Measurements from ENCODE around the gene PREP. TPM values are rescaled to one million over a fixed set of nuclear protein-coding genes. Genes with fewer than 3 reads are reported as not detected.

The PREP gene
- total and polyA plus RNA-seq, 2 experiments from 2014 or later = 27.2 to 30.3 TPM

DNA sequence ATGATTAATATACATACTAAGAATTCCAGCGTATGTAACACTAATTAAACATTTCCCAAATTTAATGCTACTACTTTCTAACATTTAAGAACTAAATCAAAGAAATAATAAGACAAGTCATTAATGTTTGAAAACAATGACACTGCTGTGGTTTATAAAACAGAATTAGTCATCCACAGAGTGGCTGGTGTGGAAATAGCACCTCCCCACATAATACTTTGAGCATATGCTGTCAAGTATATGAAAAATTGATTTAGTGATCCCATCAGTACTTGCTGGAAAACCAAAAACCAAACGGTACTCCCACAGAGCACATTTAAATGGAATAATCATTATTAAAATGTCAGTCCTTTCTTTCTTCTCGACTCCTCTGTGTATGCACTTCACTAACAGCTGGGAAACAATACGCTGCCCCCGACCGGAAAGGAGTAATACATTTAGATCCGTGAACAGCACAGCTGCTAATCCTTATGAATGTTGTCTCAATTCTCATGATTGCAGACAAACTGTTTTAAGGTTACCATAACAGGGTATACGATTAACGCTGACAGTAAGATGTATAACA lies 78.4 kb downstream of the PREP start:
- H3K9me2 ChIP-seq (replicated peaks; ENCODE audit: insufficient read depth) = no peaks in the 10 kb centered on the region
- TF ChIP-seq EZH2 (IDR thresholded peaks at IDR 0.05; ENCODE audit: borderline replicate concordance) (no peak), EZH2phosphoT487 (IDR thresholded peaks at IDR 0.05; ENCODE audit: low read depth, severe bottlenecking, unreplicated experiment) (no peak)
- TF ChIP-seq, protein P1, sequence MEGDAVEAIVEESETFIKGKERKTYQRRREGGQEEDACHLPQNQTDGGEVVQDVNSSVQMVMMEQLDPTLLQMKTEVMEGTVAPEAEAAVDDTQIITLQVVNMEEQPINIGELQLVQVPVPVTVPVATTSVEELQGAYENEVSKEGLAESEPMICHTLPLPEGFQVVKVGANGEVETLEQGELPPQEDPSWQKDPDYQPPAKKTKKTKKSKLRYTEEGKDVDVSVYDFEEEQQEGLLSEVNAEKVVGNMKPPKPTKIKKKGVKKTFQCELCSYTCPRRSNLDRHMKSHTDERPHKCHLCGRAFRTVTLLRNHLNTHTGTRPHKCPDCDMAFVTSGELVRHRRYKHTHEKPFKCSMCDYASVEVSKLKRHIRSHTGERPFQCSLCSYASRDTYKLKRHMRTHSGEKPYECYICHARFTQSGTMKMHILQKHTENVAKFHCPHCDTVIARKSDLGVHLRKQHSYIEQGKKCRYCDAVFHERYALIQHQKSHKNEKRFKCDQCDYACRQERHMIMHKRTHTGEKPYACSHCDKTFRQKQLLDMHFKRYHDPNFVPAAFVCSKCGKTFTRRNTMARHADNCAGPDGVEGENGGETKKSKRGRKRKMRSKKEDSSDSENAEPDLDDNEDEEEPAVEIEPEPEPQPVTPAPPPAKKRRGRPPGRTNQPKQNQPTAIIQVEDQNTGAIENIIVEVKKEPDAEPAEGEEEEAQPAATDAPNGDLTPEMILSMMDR (IDR thresholded peaks at IDR 0.05; ENCODE audit: poor library complexity) = no peak
- WGBS (ENCODE audit: low lambda C conversion rate, missing lambda C conversion rate) = 93% methylated on average over 9 of the region's 9 CpGs
- H3K79me2 ChIP-seq = no peaks in the 10 kb centered on the region
- no peaks in the 10 kb centered on the region for H3K4me1 ChIP-seq (ENCODE audit: insufficient read depth)
- H3K27ac ChIP-seq = no peak overlapping the region
- no peak overlapping the region for H3K4me2 ChIP-seq
- H3K36me3 ChIP-seq (replicated peaks; ENCODE audit: insufficient read depth, low read depth) = no peaks in the 10 kb centered on the region
- no peak for DNase-seq (ENCODE audit: low spot score)
- no peaks in the 10 kb centered on the region for H3K27me3 ChIP-seq
- H2AFZ ChIP-seq = no peak overlapping the region
- H4K20me1 ChIP-seq (ENCODE audit: insufficient read depth, poor library complexity, severe bottlenecking) = no peaks in the 10 kb centered on the region
- no peaks in the 10 kb centered on the region for H3K9me3 ChIP-seq (ENCODE audit: low read depth)
- H3K4me3 ChIP-seq = no peak overlapping the region

DNA sequence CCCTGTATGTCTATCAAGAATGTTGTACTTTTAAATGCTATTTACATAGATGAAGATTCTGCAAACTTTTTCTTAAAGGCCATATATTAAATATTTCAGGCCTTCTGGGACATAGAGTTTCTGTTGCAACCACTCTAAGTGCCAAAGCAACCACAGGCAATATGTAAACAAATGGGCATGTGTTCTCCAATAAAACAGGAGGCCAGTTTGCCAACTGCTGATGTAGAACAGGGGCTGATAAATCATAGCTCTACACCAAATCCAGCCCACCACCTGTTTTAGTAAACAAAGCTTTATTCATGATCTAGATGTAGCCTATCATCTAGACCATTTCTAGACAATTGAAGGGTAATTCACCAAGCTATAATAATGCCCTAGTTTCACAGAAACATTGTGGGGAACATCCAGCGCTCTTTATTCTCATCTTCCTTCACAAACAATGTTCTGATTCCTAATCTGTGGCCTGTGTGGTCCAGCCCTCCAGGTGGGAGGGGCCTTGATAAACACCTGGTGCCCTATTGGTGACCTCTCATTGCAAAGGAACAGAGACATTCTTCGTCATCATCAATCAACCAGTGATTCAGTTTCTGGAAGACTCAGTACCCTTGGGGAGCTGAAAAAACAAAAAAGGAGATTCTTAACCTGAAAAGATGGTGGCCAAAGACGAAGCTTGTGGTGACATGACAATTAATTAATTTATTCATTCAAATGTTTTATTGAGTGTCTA lies 80.2 kb downstream of the PREP start:
- no peak for TF ChIP-seq EZH2 (IDR thresholded peaks at IDR 0.05; ENCODE audit: borderline replicate concordance)
- TF ChIP-seq, protein P1 (IDR thresholded peaks at IDR 0.05; ENCODE audit: poor library complexity) = no peak
- TF ChIP-seq EZH2phosphoT487 (IDR thresholded peaks at IDR 0.05; ENCODE audit: low read depth, severe bottlenecking, unreplicated experiment) = no peak
- WGBS (ENCODE audit: low lambda C conversion rate, missing lambda C conversion rate) = 98% methylated on average over 3 of the region's 3 CpGs
- H3K27me3 ChIP-seq = no peaks in the 10 kb centered on the region
- H3K27ac ChIP-seq = no peak overlapping the region
- no peaks in the 10 kb centered on the region for H3K36me3 ChIP-seq (replicated peaks; ENCODE audit: insufficient read depth, low read depth)
- H4K20me1 ChIP-seq (ENCODE audit: insufficient read depth, poor library complexity, severe bottlenecking) = no peaks in the 10 kb centered on the region
- H2AFZ ChIP-seq = no peak overlapping the region
- no peaks in the 10 kb centered on the region for H3K79me2 ChIP-seq
- H3K4me2 ChIP-seq = no peak overlapping the region
- DNase-seq (ENCODE audit: low spot score) = no peak
- no peaks in the 10 kb centered on the region for H3K4me1 ChIP-seq (ENCODE audit: insufficient read depth)
- H3K4me3 ChIP-seq = no peak overlapping the region
- no peaks in the 10 kb centered on the region for H3K9me3 ChIP-seq (ENCODE audit: low read depth)
- H3K9me2 ChIP-seq (replicated peaks; ENCODE audit: insufficient read depth) = no peaks in the 10 kb centered on the region

DNA sequence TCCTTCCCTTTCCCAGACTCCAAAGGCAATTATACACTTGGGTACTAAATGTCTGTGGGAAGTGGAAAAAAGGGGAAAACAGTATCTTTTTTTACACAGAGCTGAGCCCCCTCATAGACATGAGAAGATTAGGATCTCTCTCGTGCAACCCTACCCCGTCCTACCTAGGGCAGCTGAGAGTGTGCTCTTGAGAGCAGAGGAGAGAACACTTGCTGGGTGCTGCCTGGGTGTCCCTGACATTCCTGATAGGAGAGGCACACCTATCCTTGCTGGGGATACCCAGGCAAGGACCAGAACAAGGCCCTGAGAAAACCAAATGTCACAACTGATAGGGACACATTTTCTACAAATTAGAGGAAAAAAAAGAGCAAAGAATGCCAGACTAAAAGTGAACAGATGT lies 81.2 kb downstream of the PREP start:
- H3K4me2 ChIP-seq = no peak overlapping the region
- no peaks in the 10 kb centered on the region for H3K4me1 ChIP-seq (ENCODE audit: insufficient read depth)
- H3K27me3 ChIP-seq = no peaks in the 10 kb centered on the region
- TF ChIP-seq EZH2phosphoT487 (IDR thresholded peaks at IDR 0.05; ENCODE audit: low read depth, severe bottlenecking, unreplicated experiment) = no peak
- TF ChIP-seq, protein P1 (IDR thresholded peaks at IDR 0.05; ENCODE audit: poor library complexity) = no peak
- no peak for TF ChIP-seq EZH2 (IDR thresholded peaks at IDR 0.05; ENCODE audit: borderline replicate concordance)
- 86% methylated on average over 2 of the region's 2 CpGs for WGBS (ENCODE audit: low lambda C conversion rate, missing lambda C conversion rate)
- H3K27ac ChIP-seq = no peak overlapping the region
- DNase-seq (ENCODE audit: low spot score) = no peak
- no peaks in the 10 kb centered on the region for H3K9me2 ChIP-seq (replicated peaks; ENCODE audit: insufficient read depth)
- no peaks in the 10 kb centered on the region for H3K36me3 ChIP-seq (replicated peaks; ENCODE audit: insufficient read depth, low read depth)
- no peaks in the 10 kb centered on the region for H3K9me3 ChIP-seq (ENCODE audit: low read depth)
- H2AFZ ChIP-seq = no peak overlapping the region
- no peaks in the 10 kb centered on the region for H4K20me1 ChIP-seq (ENCODE audit: insufficient read depth, poor library complexity, severe bottlenecking)
- no peaks in the 10 kb centered on the region for H3K79me2 ChIP-seq
- H3K4me3 ChIP-seq = no peak overlapping the region
